Ectodermal cell (in vitro differentiated cells): ENCODE results near the gene MCTP2. TPM values are rescaled to one million over a fixed set of nuclear protein-coding genes. Genes with fewer than 3 reads are reported as not detected.
A peak's percentile ranks its signal among the peaks of the same experiment; 100 is the strongest.

Experiments used
- H3K27ac ChIP-seq: 2 replicates; pipeline ENCODE4 v1.7.0; 2013; ENCODE audit warnings: mild to moderate bottlenecking, low read depth, low read length; ENCODE audit not compliant: insufficient read depth, poor library complexity, severe bottlenecking
- H3K27me3 ChIP-seq: 2 replicates; pipeline ENCODE4 v1.7.0; 2013; ENCODE audit warnings: mild to moderate bottlenecking, low read length; ENCODE audit not compliant: insufficient read depth, control insufficient read depth, poor library complexity, severe bottlenecking
- H3K36me3 ChIP-seq: one replicate; pipeline ENCODE4 v1.7.0; 2013; ENCODE audit warnings: low read length; ENCODE audit not compliant: control insufficient read depth, insufficient read depth
- H3K4me1 ChIP-seq: one replicate; pipeline ENCODE4 v1.7.0; 2013; ENCODE audit warnings: low read length; ENCODE audit not compliant: control insufficient read depth, insufficient read depth
- H3K4me3 ChIP-seq: 2 replicates; pipeline ENCODE4 v1.7.0; 2013; ENCODE audit warnings: low read depth, low read length, control low read depth; ENCODE audit not compliant: insufficient read depth
- H3K9me3 ChIP-seq: 2 replicates; pipeline ENCODE4 v1.7.0; 2013; ENCODE audit warnings: mild to moderate bottlenecking, low read length, moderate library complexity; ENCODE audit not compliant: control insufficient read depth
- WGBS, 2 experiments: methylation state at CpG; one replicate each; pipeline ENCODE4 v1.1.7; 2013; ENCODE audit warnings: missing lambda C conversion rate in 2 of 2; 5-methylcytosine and 5-hydroxymethylcytosine counted together
- polyA plus RNA-seq, 4 experiments: library from polyadenylated mRNA; stranded (reverse); fragments of 50-300 nt; gene quantifications; one replicate each; pipeline ENCODE4 v1.2.3, GENCODE V29; 2013

MCTP2 gene, protein sequence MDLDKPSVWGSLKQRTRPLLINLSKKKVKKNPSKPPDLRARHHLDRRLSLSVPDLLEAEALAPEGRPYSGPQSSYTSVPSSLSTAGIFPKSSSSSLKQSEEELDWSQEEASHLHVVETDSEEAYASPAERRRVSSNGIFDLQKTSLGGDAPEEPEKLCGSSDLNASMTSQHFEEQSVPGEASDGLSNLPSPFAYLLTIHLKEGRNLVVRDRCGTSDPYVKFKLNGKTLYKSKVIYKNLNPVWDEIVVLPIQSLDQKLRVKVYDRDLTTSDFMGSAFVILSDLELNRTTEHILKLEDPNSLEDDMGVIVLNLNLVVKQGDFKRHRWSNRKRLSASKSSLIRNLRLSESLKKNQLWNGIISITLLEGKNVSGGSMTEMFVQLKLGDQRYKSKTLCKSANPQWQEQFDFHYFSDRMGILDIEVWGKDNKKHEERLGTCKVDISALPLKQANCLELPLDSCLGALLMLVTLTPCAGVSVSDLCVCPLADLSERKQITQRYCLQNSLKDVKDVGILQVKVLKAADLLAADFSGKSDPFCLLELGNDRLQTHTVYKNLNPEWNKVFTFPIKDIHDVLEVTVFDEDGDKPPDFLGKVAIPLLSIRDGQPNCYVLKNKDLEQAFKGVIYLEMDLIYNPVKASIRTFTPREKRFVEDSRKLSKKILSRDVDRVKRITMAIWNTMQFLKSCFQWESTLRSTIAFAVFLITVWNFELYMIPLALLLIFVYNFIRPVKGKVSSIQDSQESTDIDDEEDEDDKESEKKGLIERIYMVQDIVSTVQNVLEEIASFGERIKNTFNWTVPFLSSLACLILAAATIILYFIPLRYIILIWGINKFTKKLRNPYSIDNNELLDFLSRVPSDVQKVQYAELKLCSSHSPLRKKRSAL
- not detected for polyA plus RNA-seq (2013, experiment 1 of 4)
- 0.50 TPM for polyA plus RNA-seq (2013, experiment 2 of 4)
- 0.37 TPM for polyA plus RNA-seq (2013, experiment 3 of 4)
- polyA plus RNA-seq (2013, experiment 4 of 4): 0.41 TPM

GRCh38 chr15:94230883-94231722 is at the start of gene MCTP2:
Gene MCTP2, plus strand, starts transcription at chr15:94231561. Its CDS starts 66,705 bp downstream, at chr15:94298266.
- no peak within 1 kb of the TSS for H3K27ac ChIP-seq
- H3K4me3 ChIP-seq: peak within 1 kb of the TSS; percentile 62
- no peaks in the 10 kb centered on the region for H3K9me3 ChIP-seq
- no peaks in the 10 kb centered on the region for H3K36me3 ChIP-seq
- 1% methylated on average over 66 of the region's 66 CpGs for WGBS, 2 experiments
- peaks cover 52% of the 10 kb centered on the region for H3K27me3 ChIP-seq
- peaks cover 6% of the 10 kb centered on the region for H3K4me1 ChIP-seq

GRCh38 chr15:94182883-94183282 is 48.5 kb upstream of the MCTP2 start:
- H3K9me3 ChIP-seq: no peaks in the 10 kb centered on the region
- 71 to 94% methylated on average over 1 to 2 of the region's 4 CpGs for WGBS, 2 experiments
- no peak overlapping the region for H3K27ac ChIP-seq
- H3K4me3 ChIP-seq: no peak overlapping the region
- H3K36me3 ChIP-seq: no peaks in the 10 kb centered on the region
- no peaks in the 10 kb centered on the region for H3K27me3 ChIP-seq
- no peaks in the 10 kb centered on the region for H3K4me1 ChIP-seq

DNA sequence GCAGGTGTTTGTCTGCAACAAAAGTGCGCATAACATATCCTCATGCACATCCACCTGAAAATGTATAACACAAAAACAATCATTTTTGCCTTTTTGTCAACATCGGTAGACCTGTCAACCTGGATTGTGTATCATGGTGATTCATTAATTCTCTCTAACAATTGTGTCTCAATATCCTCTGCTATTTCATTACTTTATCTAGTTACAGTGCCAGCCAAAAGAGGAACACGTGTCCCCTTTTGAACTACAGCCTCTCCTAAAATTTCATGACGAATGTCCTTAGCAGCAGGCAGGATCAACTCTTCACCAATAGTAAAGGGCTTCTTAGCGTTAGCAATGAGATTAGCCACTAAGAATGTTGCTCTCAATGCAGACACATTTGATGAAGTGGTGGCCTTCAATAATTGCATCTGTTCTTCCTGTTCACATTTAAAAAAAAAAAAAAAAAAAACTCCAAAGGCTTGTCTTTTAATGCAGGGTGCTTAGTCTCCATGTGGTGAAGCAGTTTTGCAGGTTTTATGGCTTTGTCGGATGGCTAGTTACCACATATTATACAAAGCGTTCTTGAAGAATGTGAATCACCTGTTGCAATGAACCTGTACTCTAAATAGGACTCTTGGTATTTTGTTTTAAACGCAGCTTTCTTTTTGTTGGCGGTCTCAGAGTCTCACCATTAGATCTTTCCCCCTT is 45.7 kb upstream of the MCTP2 start:
- Histone ChIP-seq H3K4me1 (no peaks in the 10 kb centered on the region), H3K9me3 (no peaks in the 10 kb centered on the region), H3K27ac (no peak overlapping the region), H3K27me3 (no peaks in the 10 kb centered on the region), H3K4me3 (no peak overlapping the region), H3K36me3 (no peaks in the 10 kb centered on the region)
- WGBS, 2 experiments: 89% methylated on average over 9 of the region's 9 CpGs

- 90% methylated on average over 4 of the region's 4 CpGs for WGBS, 2 experiments
- H3K4me1 ChIP-seq: no peaks in the 10 kb centered on the region
- no peaks in the 10 kb centered on the region for H3K9me3 ChIP-seq
- no peak overlapping the region for H3K4me3 ChIP-seq
- H3K27me3 ChIP-seq: no peaks in the 10 kb centered on the region
- H3K36me3 ChIP-seq: no peaks in the 10 kb centered on the region
- no peak overlapping the region for H3K27ac ChIP-seq
These were observed 44.5 kb upstream of the MCTP2 start for GRCh38 chr15:94186770-94187331.

DNA sequence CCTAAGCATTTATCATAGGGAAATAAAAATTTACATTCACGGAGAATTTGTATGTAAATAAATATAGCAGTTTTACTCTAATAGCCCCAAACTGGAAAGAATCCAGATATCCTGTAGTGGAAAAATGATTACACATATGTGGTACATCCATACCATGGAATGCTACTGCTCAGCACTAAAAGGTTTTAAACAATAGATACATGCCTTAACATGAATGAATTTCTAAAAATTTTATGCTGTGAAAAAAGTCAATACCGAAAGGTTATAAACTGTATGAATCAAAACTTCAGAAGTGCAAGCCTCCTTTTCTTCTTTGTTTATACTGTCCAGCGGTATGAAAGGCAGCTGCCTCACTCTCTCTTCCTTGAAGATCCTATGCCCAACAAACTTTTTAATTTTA is 37.5 kb upstream of the MCTP2 start:
- 93 to 98% methylated on average over 2 of the region's 3 CpGs for WGBS, 2 experiments
- Histone ChIP-seq H3K4me1 (no peaks in the 10 kb centered on the region), H3K4me3 (no peak overlapping the region), H3K9me3 (no peaks in the 10 kb centered on the region), H3K36me3 (no peaks in the 10 kb centered on the region), H3K27me3 (no peaks in the 10 kb centered on the region), H3K27ac (no peak overlapping the region)

GRCh38 chr15:94196531-94196930 is 34.8 kb upstream of the MCTP2 start:
- Histone ChIP-seq H3K27me3 (no peaks in the 10 kb centered on the region), H3K36me3 (no peaks in the 10 kb centered on the region), H3K4me3 (no peak overlapping the region), H3K27ac (no peak overlapping the region), H3K4me1 (no peaks in the 10 kb centered on the region), H3K9me3 (no peaks in the 10 kb centered on the region)
- WGBS, 2 experiments: 93 to 94% methylated on average over 4 of the region's 4 CpGs

GRCh38 chr15:94198633-94199032 is 32.7 kb upstream of the MCTP2 start:
- no peak overlapping the region for H3K27ac ChIP-seq
- no peaks in the 10 kb centered on the region for H3K36me3 ChIP-seq
- WGBS, 2 experiments: 75 to 95% methylated on average over 1 of the region's 2 CpGs
- H3K4me1 ChIP-seq: no peaks in the 10 kb centered on the region
- no peak overlapping the region for H3K4me3 ChIP-seq
- no peaks in the 10 kb centered on the region for H3K9me3 ChIP-seq
- H3K27me3 ChIP-seq: no peaks in the 10 kb centered on the region

DNA sequence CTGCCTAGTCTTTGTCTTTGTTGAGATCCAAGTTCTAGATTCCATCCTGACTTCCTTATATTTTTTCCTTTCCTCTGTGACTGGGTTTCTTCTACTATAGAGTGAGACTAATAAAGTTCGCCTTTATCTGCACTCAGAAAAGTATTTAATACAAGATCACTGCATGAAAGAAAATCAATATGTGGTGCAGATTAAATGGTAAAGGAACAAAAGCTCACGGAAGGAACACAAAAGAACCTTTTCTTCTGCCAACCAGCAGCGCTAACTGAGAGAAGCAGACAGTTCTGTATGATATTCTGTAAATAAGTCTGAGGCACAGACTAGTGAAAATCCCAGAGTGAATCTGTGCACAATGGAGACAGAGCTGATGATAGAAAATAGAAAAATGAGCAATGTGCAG is 31.6 kb upstream of the MCTP2 start:
- 95 to 99% methylated on average over 2 of the region's 3 CpGs for WGBS, 2 experiments
- H3K27me3 ChIP-seq: no peaks in the 10 kb centered on the region
- H3K9me3 ChIP-seq: no peaks in the 10 kb centered on the region
- no peak overlapping the region for H3K4me3 ChIP-seq
- H3K36me3 ChIP-seq: no peaks in the 10 kb centered on the region
- no peaks in the 10 kb centered on the region for H3K4me1 ChIP-seq
- no peak overlapping the region for H3K27ac ChIP-seq

- no peak overlapping the region for H3K4me3 ChIP-seq
- H3K9me3 ChIP-seq: no peaks in the 10 kb centered on the region
- H3K27ac ChIP-seq: no peak overlapping the region
- WGBS, 2 experiments: 82 to 88% methylated on average over 3 of the region's 3 CpGs
- H3K27me3 ChIP-seq: no peaks in the 10 kb centered on the region
- no peaks in the 10 kb centered on the region for H3K36me3 ChIP-seq
- H3K4me1 ChIP-seq: no peaks in the 10 kb centered on the region
These were observed 28.1 kb upstream of the MCTP2 start for GRCh38 chr15:94203306-94203705.
